OCI-LY1 (cell line): ENCODE measurements around the gene MOV10.

ENCODE experiments used
- CTCF ChIP-seq: fragments of 200-600 bp; sonication (generic), shearing (Covaris generic); IDR thresholded peaks from 2 replicates; pipeline ENCODE4 v1.5.1; 2017; ENCODE audit warnings: mild to moderate bottlenecking, antibody characterized with exemption, low read length, moderate library complexity, mixed read lengths
- EZH2 ChIP-seq: fragments of 200-600 bp; sonication (generic), shearing (Covaris generic); IDR thresholded peaks from 2 replicates; pipeline ENCODE4 v1.8.0; 2017; ENCODE audit warnings: borderline replicate concordance, mixed run types, mild to moderate bottlenecking, antibody characterized with exemption, low read length, moderate library complexity, mixed read lengths

GRCh38 chr1:112744009-112744578, 69.6 kb downstream of the MOV10 start:
- TF ChIP-seq CTCF (no peak), EZH2 (no peak)
